Thymus (tissue), 11 donors: ENCODE data around the gene BORCS5. TPM values are rescaled to one million over a fixed set of nuclear protein-coding genes. Genes with fewer than 3 reads are reported as not detected.

Experiments
- DNase-seq, 9 donors: peaks; one replicate each; pipeline ENCODE4 v3.0.0-alpha.2; 2013; ENCODE audit warnings: low spot score in 9 of 9, low read depth in 6 of 9, missing footprints in 1 of 9
- H3K27ac ChIP-seq, 2 donors: one replicate each; pipeline ENCODE4 v1.5.1; 2013; ENCODE audit warnings: control low read depth in 1 of 2, low read depth in 1 of 2, low read length in 1 of 2, mild to moderate bottlenecking in 1 of 2, moderate library complexity in 1 of 2
- H3K27me3 ChIP-seq, 2 donors: one replicate each; pipeline ENCODE4 v1.5.1; 2013; ENCODE audit warnings: low read length in 1 of 2; ENCODE audit not compliant: control insufficient read depth in 2 of 2, insufficient read depth in 1 of 2
- H3K36me3 ChIP-seq, 2 donors: one replicate each; pipeline ENCODE4 v1.5.1; 2013; ENCODE audit warnings: low read length in 1 of 2, mild to moderate bottlenecking in 1 of 2, moderate library complexity in 1 of 2; ENCODE audit not compliant: control insufficient read depth in 2 of 2, insufficient read depth in 2 of 2
- H3K4me1 ChIP-seq, 2 donors: one replicate each; pipeline ENCODE4 v1.5.1; 2013; ENCODE audit warnings: low read length in 2 of 2; ENCODE audit not compliant: control insufficient read depth in 2 of 2, insufficient read depth in 2 of 2
- H3K4me3 ChIP-seq, 2 donors: one replicate each; pipeline ENCODE4 v1.5.1; 2013; ENCODE audit warnings: low read length in 2 of 2, control low read depth in 1 of 2, mild to moderate bottlenecking in 1 of 2
- H3K9me3 ChIP-seq, 2 donors: one replicate each; pipeline ENCODE4 v1.5.1; 2013; ENCODE audit warnings: low read length in 1 of 2, mild to moderate bottlenecking in 1 of 2; ENCODE audit not compliant: control insufficient read depth in 2 of 2, insufficient read depth in 1 of 2
- WGBS: extraction: QIAGEN DNeasy Blood & Tissue Kit; methylation state at CpG from one replicate; pipeline ENCODE4 v1.1.7; 2013; 5-methylcytosine and 5-hydroxymethylcytosine counted together
- polyA plus RNA-seq: library from polyadenylated mRNA; stranded (reverse); fragments of 200-250 nt; gene quantifications from one replicate; pipeline ENCODE4 v1.2.3, GENCODE V29; 2013
- total RNA-seq: library from RNA; stranded (reverse); fragments of 120-200 nt; gene quantifications from one replicate; pipeline ENCODE4 v1.2.4, GENCODE V29; 2013
- donor health status: healthy.

BORCS5 gene
- total and polyA plus RNA-seq, 2 donors = 6.0 to 7.0 TPM

- H3K27me3 ChIP-seq = no peaks in the 10 kb centered on the region
- H3K4me1 ChIP-seq = peaks cover 21 to 42% of the 10 kb centered on the region in 2 donors
- no peak overlapping the region for H3K27ac ChIP-seq
- WGBS = 98% methylated on average over 6 of the region's 6 CpGs
- no peak for DNase-seq
- H3K9me3 ChIP-seq = no peaks in the 10 kb centered on the region
- peaks cover 0 to 5% of the 10 kb centered on the region in 2 donors for H3K36me3 ChIP-seq
- H3K4me3 ChIP-seq = no peak overlapping the region
Observed at GRCh38 chr12:12380949-12381593, 24.2 kb downstream of the BORCS5 start.

GRCh38 chr12:12381982-12382381 is 25.1 kb downstream of the BORCS5 start:
- Histone ChIP-seq H3K36me3 (peaks cover 0 to 5% of the 10 kb centered on the region in 2 donors), H3K4me1 (peaks cover 21 to 41% of the 10 kb centered on the region in 2 donors), H3K27ac (no peak overlapping the region), H3K9me3 (no peaks in the 10 kb centered on the region), H3K27me3 (no peaks in the 10 kb centered on the region), H3K4me3 (no peak overlapping the region)
- WGBS = 97% methylated on average over 3 of the region's 3 CpGs
- no peak for DNase-seq

GRCh38 chr12:12384571-12385340 is 27.9 kb downstream of the BORCS5 start:
- DNase-seq = peak in 3 of 9 donors; percentile 30 to 65 (median 32)
- WGBS = 53% methylated on average over 7 of the region's 7 CpGs
- H3K9me3 ChIP-seq = no peaks in the 10 kb centered on the region
- H3K27me3 ChIP-seq = no peaks in the 10 kb centered on the region
- peaks cover 0 to 5% of the 10 kb centered on the region in 2 donors for H3K36me3 ChIP-seq
- peak overlapping the region; percentile 31 to 63 for H3K27ac ChIP-seq
- peaks cover 15 to 27% of the 10 kb centered on the region in 2 donors for H3K4me1 ChIP-seq
- H3K4me3 ChIP-seq = no peak overlapping the region

- peaks cover 15 to 32% of the 10 kb centered on the region in 2 donors for H3K4me1 ChIP-seq
- H3K9me3 ChIP-seq = no peaks in the 10 kb centered on the region
- WGBS = 87% methylated on average over 3 of the region's 3 CpGs
- no peak overlapping the region for H3K4me3 ChIP-seq
- no peaks in the 10 kb centered on the region for H3K27me3 ChIP-seq
- H3K27ac ChIP-seq = no peak overlapping the region
- H3K36me3 ChIP-seq = no peaks in the 10 kb centered on the region
- DNase-seq = peak in 1 of 9 donors; percentile 44
Observed at GRCh38 chr12:12387501-12387900, 30.6 kb downstream of the BORCS5 start.

- H3K36me3 ChIP-seq = no peaks in the 10 kb centered on the region
- DNase-seq = peak in 1 of 9 donors; percentile 45
- H3K4me3 ChIP-seq = no peak overlapping the region
- peak overlapping the region in 1 of 2 donors; percentile 64 for H3K27ac ChIP-seq
- peaks cover 13 to 27% of the 10 kb centered on the region in 2 donors for H3K4me1 ChIP-seq
- 20% methylated on average over 2 of the region's 2 CpGs for WGBS
- H3K9me3 ChIP-seq = no peaks in the 10 kb centered on the region
- no peaks in the 10 kb centered on the region for H3K27me3 ChIP-seq
Observed at GRCh38 chr12:12392413-12392812, 35.5 kb downstream of the BORCS5 start.

- peak in 5 of 9 donors; percentile 40 to 73 (median 53) for DNase-seq
- Histone ChIP-seq H3K36me3 (no peaks in the 10 kb centered on the region), H3K4me3 (no peak overlapping the region), H3K27me3 (no peaks in the 10 kb centered on the region), H3K9me3 (no peaks in the 10 kb centered on the region), H3K27ac (peak overlapping the region; percentile 64 to 65), H3K4me1 (peaks cover 9 to 24% of the 10 kb centered on the region in 2 donors)
- WGBS = 61% methylated on average over 2 of the region's 2 CpGs
Observed at GRCh38 chr12:12393171-12393570, 36.3 kb downstream of the BORCS5 start.

GRCh38 chr12:12396694-12397093 is 39.8 kb downstream of the BORCS5 start:
- 95% methylated on average over 4 of the region's 4 CpGs for WGBS
- Histone ChIP-seq H3K27me3 (no peaks in the 10 kb centered on the region), H3K4me3 (no peak overlapping the region), H3K27ac (no peak overlapping the region), H3K36me3 (no peaks in the 10 kb centered on the region), H3K9me3 (no peaks in the 10 kb centered on the region), H3K4me1 (peaks cover 9 to 20% of the 10 kb centered on the region in 2 donors)
- DNase-seq = no peak

- Histone ChIP-seq H3K36me3 (no peaks in the 10 kb centered on the region), H3K9me3 (no peaks in the 10 kb centered on the region), H3K4me3 (no peak overlapping the region), H3K4me1 (peaks cover 7 to 17% of the 10 kb centered on the region in 2 donors), H3K27me3 (no peaks in the 10 kb centered on the region), H3K27ac (no peak overlapping the region)
- no peak for DNase-seq
- WGBS = 98% methylated on average over 5 of the region's 5 CpGs
Observed at GRCh38 chr12:12397184-12397583, 40.3 kb downstream of the BORCS5 start.
